Measurements from ENCODE around the gene BCL10.

Gene BCL10

DNA sequence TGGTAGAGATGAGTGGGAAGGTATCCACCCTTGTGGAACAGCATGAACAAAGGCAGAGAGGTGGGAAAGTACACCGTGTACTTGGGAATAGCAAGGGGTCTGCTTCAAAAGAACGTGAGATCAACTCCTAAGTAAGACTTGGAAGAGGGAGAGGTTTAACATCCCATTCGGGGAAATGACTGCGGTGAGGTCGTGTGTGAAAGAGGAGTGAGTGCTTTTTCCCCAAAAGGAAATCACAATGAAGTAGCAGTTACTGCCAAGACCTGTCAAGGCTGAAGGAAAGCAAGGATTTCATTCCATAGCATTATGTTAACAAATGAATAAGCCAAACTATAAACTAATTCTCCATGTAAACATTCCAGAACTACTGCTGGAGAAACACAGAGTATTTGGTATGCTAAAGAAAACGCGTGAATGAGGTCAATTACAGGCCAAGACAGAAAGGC lies 55.7 kb downstream of the BCL10 start:
- DNase-seq (ENCODE audit: low read depth, low spot score): no peak

DNA sequence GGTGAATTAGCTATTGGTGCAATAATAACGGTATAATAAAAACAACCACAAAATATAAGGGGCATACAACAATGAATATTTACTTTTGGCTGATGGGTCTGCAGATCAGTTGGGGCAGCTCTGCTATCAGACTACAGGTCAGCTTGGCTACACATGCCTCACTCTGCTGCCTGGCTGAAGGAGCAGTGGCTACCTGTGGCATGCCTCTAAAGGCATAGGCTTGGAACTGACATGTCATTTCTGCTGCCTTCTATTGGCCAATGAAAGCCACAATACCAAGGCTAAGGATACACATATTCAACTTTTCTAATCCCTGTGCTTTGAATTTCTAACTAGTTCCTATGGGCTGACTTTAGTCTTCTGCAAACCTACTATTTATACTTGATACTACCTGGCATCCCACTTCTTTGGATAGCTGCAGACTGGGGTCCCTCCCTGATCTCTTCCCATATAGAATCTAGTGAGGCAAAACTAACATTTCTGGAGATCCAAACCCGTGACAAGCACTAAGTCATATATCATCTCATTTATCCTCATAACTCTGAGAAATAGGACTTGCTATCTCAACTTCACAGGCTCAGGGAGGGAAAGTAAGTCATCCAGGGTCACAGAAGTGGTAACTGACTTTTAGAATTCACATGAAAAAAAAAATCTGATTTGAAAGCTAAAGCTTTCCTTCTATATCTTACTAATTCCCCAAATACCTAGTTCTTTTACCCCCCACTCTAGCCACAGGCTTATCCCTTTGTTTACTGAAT lies 56.4 kb downstream of the BCL10 start:
- no peak for DNase-seq (ENCODE audit: low read depth, low spot score)

GRCh38 chr1:85216697-85217096 lies 59.7 kb downstream of the BCL10 start:
- no peak for DNase-seq (ENCODE audit: low read depth, low spot score)
